Stimulated activated naive CD4-positive, alpha-beta T cell treated with Interleukin-2 at 50 U/mL for 16 hours (primary cell): ENCODE measurements around the gene UBE2K.
"Not testable (repeated sequence)": the region's sequence is repeated elsewhere in the genome, so short reads cannot be mapped to it uniquely, and the experiment has no call there.

Experiments used
- DNase-seq: peaks from one replicate; lab custom pipeline; 2025; lab: John Stamatoyannopoulos, UW

UBE2K gene

GRCh38 chr4:39689970-39690369 is 8.0 kb upstream of the UBE2K start:
- no peak for DNase-seq

DNA sequence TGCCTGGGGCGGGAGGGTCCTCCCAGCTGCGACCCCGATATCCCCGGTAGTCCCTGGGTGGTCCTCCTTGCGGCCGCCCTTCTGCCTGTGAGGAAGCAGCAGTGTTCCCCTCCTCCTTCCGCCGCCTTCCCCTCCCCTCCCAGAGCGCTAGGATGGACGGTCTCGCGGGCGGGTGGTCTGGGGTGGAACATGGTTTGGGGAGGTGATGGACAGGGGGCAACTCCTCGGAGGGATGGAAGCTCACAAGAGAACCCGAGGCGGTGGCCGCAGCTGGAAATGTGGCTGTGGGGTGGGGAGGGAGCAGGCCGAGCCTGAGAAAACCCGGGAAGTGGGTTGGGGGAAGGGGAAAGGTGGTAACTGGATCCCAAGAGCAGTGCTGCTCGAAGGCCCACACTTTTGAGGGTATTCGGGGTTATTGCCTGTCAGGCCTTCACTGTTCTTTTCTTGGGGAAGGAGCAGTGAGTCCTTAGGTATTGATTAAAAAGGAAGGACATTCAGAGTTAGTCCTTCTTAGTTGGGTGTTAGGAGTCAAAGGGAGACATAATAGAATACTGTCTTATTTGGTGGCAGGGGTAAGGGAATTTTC is 581 bp downstream of the UBE2K start:
- no peak for DNase-seq

- no peak for DNase-seq
Measured at GRCh38 chr4:39699687-39700409, 1.9 kb downstream of the UBE2K start.

GRCh38 chr4:39700554-39700953 is 2.6 kb downstream of the UBE2K start:
- no peak for DNase-seq

DNA sequence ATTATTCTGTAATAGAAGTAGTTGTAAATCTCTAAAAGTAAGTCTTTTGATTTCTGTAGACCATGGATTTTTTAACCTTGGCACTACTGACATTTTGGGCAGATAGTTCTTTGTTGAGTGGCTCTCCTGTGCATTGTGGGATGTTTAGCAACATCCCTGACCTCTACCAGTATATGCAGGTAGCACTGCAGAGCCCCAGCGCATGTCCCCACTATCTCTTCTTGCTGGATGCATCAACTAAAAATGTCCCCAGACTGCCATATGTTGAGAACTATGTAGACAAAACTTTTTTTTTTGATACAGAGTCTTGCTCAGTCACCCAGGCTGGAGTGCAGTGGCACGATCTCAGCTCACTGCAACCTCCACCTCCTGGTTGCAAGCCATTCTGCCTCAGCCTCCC is 4.8 kb downstream of the UBE2K start:
- no peak for DNase-seq

- not testable (repeated sequence) for DNase-seq
Measured at GRCh38 chr4:39704789-39705188, 6.9 kb downstream of the UBE2K start.

- no peak for DNase-seq
Measured at GRCh38 chr4:39706334-39706733, 8.4 kb downstream of the UBE2K start.

DNA sequence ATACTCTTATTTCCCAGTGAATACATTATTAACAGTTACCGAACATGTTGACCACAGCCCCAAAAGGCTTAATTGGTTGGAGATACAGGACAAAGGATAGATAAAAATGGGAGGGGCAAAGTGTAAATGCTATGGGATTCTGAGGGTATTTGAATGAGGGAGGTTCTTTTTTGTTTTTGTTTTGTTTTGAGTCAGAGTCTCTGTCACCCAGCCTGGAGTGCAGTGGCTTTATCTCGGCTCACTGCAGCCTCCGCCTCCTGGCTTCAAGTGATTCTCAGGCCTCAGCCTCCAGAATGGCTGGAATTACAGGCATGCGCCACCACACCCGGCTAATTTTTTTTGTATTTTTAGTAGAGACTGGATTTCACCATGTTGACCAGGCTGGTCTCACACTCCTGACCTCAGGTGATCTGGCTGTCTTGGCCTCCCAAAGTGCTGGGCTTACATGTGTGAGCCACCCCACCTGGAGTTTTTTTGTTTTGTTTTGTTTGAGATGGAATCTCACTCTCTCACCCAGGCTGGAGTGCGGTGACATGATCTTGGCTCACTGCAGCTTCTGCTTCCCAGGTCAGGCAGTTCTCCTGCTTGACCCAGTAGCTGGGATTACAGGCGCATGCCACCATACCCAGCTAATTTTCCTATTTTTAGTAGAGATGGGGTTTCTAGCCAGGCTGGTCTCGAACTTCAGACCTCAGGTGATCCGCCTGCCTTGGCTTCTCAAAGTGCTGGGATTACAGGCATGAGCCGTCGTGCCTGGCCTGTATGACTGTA is 9.0 kb downstream of the UBE2K start:
- DNase-seq, result no peak

- no peak for DNase-seq
Measured at GRCh38 chr4:39710098-39710896, 12.4 kb downstream of the UBE2K start.

GRCh38 chr4:39712819-39713607 is 15.1 kb downstream of the UBE2K start:
- DNase-seq, result no peak

GRCh38 chr4:39713691-39714090 is 15.8 kb downstream of the UBE2K start:
- no peak for DNase-seq

DNA sequence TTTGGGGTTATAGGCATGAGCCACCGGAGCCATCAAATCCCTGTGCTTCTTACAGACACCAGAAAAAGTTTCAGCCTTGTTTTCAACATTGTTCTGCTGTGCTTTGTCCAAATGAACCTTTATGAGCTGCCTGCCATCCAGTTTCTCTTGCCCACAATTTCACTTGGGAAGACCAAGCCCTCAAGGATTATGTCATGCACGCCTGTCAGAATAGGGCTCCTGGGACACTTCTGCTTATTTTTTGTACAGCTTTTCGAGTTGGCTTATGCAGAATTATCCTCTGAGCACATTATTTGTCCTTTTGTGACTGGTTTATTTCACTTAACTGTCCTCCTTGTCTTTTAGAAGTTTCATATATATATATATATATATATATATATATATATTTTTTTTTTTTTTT is 16.2 kb downstream of the UBE2K start:
- DNase-seq, result no peak

GRCh38 chr4:39715788-39716187 is 17.9 kb downstream of the UBE2K start:
- DNase-seq, result no peak

- no peak for DNase-seq
Measured at GRCh38 chr4:39716356-39716755, 18.4 kb downstream of the UBE2K start.

- DNase-seq, result not testable (repeated sequence)
Measured at GRCh38 chr4:39717743-39718142, 19.8 kb downstream of the UBE2K start.

DNA sequence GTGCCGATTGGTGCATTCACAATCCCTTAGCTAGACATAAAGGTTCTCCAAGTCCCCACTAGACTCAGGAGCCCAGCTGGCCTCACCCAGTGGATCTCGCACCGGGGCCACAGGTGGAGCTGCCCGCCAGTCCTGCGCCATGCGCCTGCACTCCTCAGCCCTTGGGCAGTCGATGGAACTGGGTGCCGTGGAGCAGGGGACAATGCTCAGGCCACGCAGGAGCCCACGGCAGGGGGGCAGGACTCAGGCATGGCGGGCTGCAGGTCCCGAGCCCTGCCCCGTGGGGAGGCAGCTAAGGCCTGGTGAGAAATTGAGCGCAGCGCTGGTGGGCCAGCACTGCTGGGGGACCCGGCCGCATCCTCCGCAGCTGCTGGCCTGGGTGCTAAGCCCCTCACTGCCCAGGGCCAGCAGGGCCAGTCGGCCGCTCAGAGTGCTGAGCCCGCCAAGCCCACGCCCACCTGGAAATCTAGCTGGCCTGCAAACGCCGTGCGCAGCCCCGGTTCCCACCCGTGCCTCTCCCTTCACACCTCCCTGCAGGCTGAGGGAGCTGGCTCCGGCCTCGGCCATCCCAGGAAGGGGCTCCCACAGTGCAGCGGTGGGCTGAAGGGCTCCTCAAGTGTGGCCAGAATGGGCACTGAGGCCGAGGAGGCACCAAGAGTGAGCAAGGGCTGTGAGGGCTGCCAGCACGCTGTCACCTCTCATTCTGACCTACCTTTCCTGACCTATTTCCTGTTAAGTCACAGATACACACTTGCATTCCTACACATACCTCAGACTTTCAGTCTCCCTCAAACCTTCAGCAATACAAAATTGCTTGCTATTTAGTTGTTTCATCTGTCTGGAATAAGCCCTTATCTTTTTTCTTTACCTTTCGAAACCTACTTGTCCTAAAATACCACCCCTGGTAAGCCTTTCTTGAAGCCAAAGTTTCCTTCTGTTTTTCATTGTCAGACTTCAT is 20.7 kb downstream of the UBE2K start:
- DNase-seq, result no peak

DNA sequence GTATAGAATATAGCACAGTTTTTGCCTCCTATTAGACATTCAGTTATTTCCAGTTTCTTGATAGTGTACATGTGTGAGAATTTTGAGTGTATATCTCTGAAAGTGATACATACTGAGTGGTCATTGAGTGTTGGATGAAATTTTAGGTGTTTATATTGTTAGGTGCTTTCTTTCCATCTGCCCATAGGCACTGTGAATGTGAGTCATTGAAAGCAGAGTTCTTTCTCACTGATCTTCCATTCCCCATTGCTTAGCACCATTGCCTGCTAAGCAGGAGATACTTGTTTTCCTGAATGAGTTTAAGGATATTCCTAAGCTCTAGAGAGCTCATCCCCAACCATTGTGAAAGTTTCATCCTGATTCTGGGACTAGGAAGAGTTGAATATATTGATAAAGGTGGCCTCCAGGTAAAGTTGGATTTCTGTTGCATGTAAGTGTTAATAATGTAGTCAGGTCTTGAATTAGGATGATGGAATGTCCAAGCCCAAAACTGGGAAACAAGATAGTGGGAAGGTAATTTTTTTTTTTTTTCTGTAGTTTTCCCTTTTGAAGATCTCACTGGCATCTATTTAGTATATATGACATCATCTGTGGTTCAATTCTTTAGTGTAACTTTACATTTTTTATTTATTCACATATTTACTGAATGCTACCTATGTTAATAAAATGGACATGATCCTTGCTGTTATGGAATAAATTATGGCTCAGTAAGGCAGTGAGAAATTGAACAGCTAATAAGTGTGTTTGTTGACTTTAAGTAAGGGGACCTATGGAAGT is 22.1 kb downstream of the UBE2K start:
- no peak for DNase-seq

- DNase-seq, result not testable (repeated sequence)
Measured at GRCh38 chr4:39721273-39721672, 23.3 kb downstream of the UBE2K start.

DNA sequence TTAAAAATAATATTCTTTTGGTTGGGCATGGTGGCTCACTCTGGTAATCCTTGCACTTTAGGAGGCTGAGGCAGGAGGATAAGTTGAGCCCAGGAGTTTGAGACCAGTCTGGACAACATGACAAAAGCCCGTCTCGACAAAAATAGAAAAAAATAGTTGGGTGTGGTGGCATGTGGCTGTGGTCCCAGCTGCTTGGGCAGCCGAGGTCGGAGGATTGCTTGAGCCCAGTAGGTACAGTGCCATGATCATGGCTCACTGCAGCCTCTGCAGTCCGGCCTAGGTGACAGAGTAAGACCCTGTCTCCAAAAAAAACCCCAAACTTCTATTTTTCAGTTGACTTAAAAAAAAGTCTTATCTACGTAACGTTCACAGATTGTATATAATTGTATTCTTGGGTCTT is 23.9 kb downstream of the UBE2K start:
- no peak for DNase-seq

GRCh38 chr4:39729557-39729956 is 31.6 kb downstream of the UBE2K start:
- DNase-seq, result no peak
